Measurements from ENCODE around the gene HPCAL1.
A peak's percentile ranks its signal among the peaks of the same experiment; 100 is the strongest.

HPCAL1 gene

DNA sequence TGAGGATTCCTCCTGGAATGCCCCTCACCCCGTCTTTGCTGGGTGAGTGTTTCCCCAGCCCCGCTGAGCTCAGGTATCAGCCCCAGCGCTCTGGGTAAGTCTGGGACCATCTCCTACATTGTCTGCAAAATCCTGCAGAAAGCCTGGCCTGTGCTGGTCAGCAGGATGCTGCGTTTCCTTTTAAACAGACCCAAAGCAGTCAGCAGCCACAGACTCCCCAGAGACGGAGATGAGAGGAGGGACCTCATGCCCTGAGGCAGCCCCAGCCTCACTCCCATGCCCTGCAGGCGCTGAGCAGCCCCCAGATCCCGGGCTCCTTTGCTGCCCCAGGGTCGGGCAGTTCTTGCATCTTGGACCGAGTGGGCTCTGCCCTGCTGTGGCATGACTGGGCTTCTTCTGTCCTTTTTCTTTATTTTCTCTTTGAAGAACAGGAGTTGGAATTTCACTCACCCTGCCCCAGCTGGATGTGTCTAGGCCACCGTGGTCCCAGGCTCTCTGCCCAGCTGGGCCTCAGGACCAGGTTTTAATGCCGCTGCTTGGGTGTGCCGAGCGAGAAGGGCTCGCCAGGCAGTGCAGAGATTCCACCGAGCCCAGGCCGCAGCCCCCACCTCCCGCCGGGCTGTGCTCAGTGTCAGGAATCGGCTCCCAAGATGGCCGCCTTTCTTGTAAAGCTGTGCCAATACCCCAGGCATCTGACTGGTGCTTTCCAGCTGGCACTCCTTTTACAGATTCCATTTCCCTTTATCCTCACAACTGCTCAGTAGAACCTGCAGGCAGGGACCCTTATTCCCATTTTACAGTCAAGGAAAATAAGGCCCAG lies 101.8 kb downstream of the HPCAL1 start:
- no peak for TF ChIP-seq ZNF274 (IDR thresholded peaks at IDR 0.05; ENCODE audit: low read depth, low read length)
- no peak overlapping the region for H3K4me3 ChIP-seq (ENCODE audit: low read length)

DNA sequence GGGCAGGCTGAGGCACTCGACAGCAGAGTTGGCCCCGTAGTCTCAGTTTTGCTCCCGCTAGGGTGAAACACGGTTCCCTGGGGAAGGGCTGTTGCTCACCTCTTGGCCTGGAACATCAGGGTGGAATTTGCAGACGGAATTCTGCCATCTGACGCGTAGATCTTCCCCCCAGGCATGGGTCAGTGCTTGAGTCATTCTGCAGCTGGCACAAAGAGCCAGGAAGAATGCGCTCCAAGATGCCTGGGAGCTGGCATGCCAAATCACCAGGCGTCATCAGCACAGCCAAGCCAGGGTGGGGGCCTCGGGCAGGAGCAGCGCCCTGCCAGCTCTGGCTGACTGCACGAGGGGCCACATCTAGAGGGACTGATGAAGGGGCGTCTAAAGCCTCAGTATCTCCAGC lies 102.7 kb downstream of the HPCAL1 start:
- H3K4me3 ChIP-seq (ENCODE audit: low read length) = no peak overlapping the region
- no peak for TF ChIP-seq ZNF274 (IDR thresholded peaks at IDR 0.05; ENCODE audit: low read depth, low read length)

DNA sequence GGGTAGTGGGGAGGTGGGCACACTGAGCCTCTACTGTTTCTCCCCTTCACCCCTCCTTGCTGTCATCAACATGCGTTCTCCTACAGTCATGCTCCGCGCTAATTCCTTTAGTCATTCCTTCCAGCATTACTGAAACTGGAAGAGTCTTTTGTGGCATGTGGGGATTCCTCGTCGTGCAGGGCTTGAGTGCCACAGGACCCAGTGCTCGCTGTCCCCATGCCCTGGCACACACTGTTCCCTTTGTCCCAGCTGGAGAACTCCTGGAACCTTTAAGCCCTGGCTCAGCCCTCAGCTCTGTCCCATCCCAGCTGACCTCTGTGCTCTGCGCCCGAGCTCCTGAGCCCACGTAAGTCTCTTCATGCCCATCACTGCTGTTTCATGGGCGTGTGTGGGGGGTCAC lies 103.3 kb downstream of the HPCAL1 start:
- TF ChIP-seq ZNF274 (IDR thresholded peaks at IDR 0.05; ENCODE audit: low read depth, low read length) = no peak
- no peak overlapping the region for H3K4me3 ChIP-seq (ENCODE audit: low read length)

DNA sequence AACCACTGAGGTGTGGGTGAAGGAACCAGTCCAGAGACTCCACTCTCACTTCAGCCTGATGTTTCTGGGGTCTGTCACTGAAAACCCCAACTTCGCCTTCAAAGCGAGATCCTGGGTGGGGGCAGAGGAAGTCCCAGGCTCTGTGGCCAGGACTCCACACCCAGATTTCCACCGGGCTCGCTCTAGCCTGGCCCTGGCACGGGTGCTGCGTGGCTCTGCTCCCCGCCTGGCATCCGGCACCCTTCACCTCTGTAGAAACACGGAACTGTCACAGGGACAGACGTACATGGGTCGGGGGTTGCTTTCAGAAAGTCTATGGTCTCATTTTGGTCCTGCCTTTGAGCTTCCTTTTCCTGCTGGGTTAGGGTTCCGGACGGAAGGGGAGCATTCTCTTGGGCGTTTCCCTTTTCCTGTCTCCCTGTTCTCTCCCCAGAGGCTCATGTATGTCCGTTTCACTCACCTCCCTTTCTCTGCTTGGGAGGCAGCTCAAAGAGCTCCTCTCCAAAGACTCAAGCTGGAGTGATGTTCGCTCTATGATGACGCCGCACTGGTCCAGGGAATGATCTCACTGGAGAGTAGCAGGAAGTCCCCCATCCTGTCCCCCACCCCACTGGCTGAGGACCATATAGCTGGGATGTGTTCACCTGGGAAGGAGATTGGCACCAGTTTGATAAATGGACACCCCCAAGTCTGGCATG lies 103.9 kb downstream of the HPCAL1 start:
- no peak for TF ChIP-seq ZNF274 (IDR thresholded peaks at IDR 0.05; ENCODE audit: low read depth, low read length)
- H3K4me3 ChIP-seq (ENCODE audit: low read length) = no peak overlapping the region

DNA sequence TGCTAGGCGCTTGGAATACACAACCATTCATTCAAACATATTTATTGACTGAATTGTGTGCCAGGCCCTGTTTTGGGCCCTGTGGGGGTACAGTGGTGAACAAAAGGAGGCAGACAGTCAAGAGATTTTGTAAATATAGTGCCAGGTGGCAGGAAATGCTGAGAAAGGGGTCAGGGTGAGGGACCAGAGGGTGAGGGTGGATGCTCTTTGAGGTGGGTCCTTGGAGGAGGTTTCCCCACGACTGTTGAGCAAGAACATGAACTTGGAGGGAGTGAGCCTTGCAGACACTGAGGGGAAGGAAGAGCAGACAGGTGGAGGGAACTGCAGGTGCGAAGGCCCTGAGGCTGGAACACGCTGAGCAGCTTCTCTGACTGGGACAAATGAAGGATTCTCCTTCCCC lies 104.7 kb downstream of the HPCAL1 start:
- H3K4me3 ChIP-seq (ENCODE audit: low read length) = no peak overlapping the region
- TF ChIP-seq ZNF274 (IDR thresholded peaks at IDR 0.05; ENCODE audit: low read depth, low read length) = no peak

DNA sequence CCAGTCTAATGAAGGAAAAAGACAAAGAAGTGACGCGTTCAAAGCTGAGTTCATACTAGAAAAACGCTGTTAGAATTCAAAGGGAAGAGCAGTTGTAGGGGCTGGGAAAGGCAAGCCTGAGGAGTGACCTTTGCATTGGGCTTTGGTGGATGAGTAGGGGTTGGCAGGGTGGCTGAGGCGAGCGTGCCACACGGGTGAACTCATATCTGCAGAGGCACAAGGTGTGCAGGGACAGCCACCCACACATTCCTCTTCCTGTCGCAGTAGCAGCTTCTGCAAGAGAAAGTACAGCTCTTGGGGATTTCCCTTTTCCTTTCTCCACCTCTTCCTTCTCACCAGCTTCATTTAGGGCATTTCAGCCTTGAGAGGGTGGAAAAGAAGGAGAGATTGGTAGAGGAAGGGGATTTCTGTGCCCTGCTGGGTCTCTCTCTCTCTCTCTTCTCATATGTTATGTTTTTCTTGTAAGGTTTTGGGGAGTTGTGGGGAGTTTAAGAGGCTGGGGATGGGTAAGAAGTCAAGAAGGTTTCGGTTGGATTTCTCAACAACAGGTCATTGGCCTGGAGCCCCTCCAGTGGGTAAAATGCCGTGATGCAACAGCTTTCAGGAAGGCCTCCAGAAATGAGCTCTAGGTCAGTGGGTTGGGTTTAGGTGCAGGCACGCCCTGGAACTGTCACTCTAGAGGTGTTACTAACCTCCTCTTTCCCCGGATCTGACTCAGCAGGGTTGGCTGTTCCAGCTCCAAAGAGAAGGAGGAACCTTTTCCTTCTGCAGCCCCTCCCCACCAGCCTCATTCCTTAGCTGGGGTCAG lies 105.3 kb downstream of the HPCAL1 start:
- no peak overlapping the region; the same call in 1 of the 2 replicates for H3K4me3 ChIP-seq (ENCODE audit: low read length)
- TF ChIP-seq ZNF274 (IDR thresholded peaks at IDR 0.05; ENCODE audit: low read depth, low read length) = no peak

DNA sequence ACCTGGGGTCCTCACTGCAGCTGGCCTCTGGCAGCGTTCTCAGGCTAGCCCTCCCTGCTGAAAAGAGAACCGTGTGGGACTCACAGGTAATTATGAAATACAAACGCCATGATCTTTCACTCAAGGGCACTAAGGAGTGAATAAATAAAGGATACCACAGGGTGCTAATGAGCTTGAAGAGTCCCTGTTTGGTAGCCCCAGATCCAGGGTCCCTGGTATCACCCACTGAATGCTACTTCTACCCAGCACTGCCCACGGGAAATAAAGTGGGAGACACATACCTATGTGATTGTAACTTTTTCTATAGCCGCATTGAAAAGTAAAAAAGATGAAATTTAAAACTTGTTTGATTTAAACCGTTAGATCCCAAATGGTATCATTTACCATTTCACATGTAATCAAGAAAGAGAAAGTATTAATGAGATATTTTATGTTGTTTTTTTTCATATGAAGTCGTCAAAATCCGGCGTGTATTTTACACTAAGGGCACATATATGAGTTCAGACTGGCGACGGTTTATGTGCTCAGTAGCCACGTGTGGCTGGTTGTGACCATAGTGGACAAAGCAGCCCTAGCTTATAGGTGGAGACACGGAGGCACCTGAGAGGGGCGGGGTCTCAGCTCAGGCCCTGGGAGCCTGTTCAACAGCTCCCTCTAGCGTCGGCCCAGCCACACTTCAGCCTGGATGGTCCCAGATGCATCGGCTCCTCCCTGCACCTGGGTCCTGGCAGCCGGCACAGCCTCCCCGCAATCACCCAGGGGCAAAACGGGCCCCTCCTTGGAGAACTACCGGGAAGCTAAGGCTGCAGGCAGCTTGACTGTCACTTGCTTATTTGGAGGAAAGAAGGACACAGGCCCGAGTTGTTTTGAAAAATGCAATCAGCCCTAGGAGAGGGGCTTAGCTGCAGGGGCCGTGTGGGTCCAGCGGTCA lies 106.2 kb downstream of the HPCAL1 start:
- peak overlapping the region; percentile 9; the same call in 1 of the 2 replicates for H3K4me3 ChIP-seq (ENCODE audit: low read length)

DNA sequence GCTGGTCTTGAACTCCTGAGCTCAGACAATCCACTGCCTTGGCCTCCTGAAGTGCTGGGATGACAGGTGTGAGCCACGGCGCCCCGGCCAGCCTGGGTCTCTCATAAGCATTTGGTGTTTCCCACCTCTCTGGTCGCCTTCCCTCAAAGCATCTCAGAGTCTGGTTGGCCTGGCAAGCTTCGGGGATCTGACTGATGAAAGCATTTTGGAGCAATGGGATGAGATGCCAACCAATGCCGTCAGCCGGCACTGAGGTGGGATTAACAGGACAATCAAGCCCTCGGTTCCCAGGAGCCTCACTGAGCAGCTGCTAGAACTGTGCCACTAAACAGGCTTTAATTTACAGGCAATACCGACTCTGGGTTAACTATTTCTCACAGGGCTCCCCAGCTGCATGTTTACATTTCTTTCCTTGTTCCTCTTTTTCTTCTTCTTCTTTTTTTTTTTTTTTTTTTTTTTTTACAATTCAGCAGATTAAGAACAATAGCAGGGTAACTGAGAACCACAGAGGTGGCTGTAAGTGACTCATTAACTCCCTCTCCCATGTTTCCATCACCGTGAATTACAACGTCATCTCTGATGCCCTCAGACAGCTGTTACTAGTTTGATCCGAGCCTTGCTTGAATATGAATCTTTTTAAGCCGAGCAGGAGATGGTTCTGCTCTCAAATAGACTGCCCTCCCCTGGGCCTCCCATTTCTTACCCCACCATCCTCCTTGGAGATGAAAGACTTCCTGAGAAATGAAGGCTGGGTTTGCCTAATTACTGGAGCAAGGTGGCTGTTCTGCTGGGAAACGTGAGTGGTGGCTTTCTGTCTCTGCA lies 107.5 kb downstream of the HPCAL1 start:
- peak overlapping the region; percentile 20; the same call in 1 of the 2 replicates for H3K4me3 ChIP-seq (ENCODE audit: low read length)
- no peak for TF ChIP-seq ZNF274 (IDR thresholded peaks at IDR 0.05; ENCODE audit: low read depth, low read length)

More for the DNA sequence above, 106.2 kb downstream of the HPCAL1 start:
- no peak for TF ChIP-seq ZNF274 (IDR thresholded peaks at IDR 0.05; ENCODE audit: low read depth, low read length)

DNA sequence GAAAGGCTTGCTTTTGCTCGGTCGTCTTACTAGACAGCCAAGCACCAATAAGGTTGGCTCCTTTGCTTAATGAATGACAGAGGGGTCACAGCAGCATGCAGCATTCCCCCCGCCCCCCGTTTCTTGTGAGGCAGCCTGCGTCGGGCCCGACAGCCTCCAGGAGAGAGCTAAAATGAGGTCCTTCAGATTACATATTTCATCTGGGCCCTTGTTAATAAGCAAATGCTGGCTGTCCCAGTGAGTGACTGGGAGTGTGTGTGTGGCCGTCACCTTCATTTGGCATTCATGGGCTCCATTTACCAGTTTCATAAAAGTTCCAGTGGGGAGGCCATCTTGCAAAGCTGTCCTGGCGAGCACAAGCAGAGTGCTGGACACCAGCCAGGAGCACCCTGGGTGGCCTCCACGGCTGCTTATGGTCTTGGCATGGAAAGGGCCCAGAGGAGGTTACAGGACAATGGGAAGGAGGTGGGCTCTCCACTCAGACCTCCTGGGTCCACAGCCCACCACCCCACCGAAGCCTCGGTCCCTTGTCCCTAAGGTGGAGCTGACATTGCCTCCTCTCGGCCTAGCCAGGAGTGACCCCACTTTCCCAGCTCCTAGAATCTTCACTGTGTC lies 108.2 kb downstream of the HPCAL1 start:
- no peak for TF ChIP-seq ZNF274 (IDR thresholded peaks at IDR 0.05; ENCODE audit: low read depth, low read length)
- H3K4me3 ChIP-seq (ENCODE audit: low read length) = peak overlapping the region; percentile 20; the same call in 1 of the 2 replicates

DNA sequence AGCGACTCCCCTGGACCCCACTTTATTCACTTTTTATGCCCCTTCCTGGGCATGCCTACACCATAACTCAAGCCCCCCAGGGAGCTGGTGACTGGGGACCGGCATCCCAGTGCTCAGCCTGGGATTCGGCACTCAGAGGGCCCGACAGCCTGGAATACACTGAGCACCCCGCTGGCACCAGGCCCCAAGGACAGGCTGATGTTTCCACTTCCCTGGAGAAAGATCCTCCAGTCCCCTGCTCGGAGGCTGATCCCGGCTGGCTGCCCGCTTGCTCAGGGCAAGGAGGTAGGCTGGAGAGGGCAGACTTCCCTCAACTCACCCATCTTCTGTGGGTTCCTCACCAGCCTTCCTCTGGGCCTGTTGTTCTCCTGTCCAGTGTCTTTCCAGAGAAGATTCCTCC lies 108.9 kb downstream of the HPCAL1 start:
- no peak for TF ChIP-seq ZNF274 (IDR thresholded peaks at IDR 0.05; ENCODE audit: low read depth, low read length)
- no peak overlapping the region for H3K4me3 ChIP-seq (ENCODE audit: low read length)

DNA sequence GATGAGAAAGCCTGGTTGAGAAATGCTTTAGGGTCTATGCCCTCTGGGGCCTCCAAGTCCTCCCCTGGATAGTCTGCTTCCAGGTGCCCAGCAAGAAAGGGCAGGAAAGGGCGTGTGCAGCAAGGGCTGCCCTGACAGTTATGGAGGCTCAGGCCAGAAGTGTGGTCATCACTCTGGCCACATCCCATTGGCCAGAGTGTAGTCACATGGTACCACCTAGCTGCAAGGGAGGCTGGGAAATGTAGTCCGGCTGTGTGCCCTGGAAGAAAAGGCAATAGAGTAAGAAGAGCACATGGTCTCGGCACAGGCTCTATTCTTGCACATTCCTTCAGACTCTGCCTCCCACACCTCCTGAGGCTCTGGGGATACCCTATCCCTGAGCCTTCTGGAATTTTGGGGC lies 109.7 kb downstream of the HPCAL1 start:
- no peak for TF ChIP-seq ZNF274 (IDR thresholded peaks at IDR 0.05; ENCODE audit: low read depth, low read length)
- H3K4me3 ChIP-seq (ENCODE audit: low read length) = no peak overlapping the region

DNA sequence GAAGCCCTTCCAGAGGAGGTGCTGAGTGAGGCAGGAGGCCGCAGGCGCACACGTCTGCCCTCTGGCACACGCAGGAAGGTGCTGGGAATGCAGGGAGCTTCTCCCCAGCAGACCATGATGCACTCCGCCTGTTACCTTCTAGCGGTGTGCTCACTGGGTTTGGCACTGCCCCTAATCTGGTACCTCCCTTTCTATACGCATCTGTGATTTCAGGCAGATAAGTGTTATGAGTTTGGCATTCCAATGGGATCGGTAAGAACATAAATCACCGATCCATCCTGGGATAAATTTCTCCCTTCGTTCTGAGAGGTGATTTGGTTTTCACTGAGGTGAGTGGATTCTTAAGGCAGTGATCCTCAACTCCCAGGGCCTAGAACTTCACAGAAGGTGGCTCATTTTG lies 110.8 kb downstream of the HPCAL1 start:
- H3K4me3 ChIP-seq (ENCODE audit: low read length) = no peak overlapping the region
- no peak for TF ChIP-seq ZNF274 (IDR thresholded peaks at IDR 0.05; ENCODE audit: low read depth, low read length)

Data from GM08714 (cell line).